Stimulated activated CD8-positive, alpha-beta memory T cell treated with anti-CD3 and anti-CD28 coated beads, Interleukin-12 subunit alpha, Interleukin-12 subunit beta, amount 100 ng/mL, for 4 hours (primary cell): Measurements from ENCODE around the gene FBXO11.
"Not testable (repeated sequence)": the region's sequence is repeated elsewhere in the genome, so short reads cannot be mapped to it uniquely, and the experiment has no call there.

Experiments used
- DNase-seq: peaks from one replicate; pipeline ENCODE4 v3.0.0-alpha.2; 2020; ENCODE audit warnings: low read depth

FBXO11 gene

GRCh38 chr2:47897883-47898731, 8.2 kb downstream of the FBXO11 start:
- DNase-seq, result no peak

DNA sequence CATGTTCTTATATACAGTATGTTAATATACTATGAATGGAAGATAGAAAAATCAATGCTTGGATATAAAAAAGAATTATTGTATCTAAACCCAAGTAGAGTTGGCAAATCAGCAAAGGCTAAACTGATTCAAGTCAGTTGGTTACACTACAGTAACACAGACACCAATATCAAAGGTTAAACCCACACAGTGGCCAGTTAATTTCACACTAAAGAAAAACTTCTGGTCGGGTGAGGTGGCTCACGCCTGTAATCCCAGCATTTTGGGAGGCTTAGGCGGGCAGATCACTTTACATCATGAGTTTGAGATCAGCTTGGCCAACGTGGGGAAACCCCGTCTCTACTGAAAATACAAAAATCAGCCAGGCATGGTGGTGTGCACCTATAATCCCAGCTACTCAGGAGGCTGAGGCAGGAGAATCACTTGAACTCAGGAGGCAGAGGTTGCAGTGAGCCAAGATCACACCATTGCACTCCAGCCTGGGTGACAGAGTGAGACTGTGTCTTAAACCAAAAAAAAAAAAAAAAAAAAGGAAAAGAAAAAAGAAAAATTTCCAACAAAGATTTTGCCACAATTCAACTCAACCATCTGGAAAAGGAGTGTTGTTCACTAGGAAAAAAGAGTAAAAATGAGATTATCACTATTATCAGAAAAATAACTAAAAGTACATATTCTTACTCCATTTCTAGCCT, 9.0 kb downstream of the FBXO11 start:
- not testable (repeated sequence) for DNase-seq

DNA sequence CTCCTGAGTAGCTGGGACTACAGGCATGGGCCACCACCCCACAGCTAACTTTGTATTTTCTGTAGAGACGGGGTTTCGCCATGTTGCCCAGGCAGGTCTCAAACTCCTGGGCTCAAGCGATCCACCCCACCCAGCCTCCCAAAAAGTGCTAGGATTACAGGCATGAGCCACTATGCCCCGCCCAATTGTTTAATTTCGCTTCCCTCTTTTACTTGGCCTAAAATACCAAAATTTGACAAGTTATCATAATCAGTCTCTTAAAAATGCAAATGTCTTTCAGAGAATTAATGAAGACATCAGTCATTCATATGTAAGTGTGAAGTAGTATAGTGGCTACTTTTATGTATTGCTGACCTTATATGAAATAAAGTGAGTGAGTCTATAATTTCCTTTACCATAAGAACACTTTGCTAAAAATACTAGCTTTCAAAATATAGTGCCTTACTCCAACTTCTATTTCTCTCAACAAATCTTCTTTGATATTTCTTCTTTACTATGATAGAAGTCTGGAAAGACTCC, 9.8 kb downstream of the FBXO11 start:
- no peak for DNase-seq

DNA sequence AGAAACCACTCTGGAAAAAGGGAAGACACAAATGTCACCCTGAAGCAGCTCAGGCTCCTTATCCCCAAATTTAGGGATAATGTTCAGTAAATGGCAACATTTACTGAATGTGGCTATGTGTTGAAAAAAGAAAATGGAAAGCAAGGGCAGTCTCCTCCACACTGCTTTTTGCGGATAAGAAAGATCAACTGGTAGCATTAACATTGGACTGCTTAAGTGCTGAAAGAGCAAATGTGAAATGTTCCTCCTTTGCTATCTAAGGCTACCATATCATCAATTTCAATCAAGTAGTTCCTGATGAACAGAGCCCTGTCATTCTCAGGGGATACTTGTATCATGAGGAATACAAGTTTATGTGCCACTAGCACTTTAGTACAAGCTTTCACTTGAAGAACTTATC, 12.5 kb downstream of the FBXO11 start:
- DNase-seq, result no peak

- DNase-seq, result no peak
Measured at GRCh38 chr2:47892338-47892730, 14.0 kb downstream of the FBXO11 start.

DNA sequence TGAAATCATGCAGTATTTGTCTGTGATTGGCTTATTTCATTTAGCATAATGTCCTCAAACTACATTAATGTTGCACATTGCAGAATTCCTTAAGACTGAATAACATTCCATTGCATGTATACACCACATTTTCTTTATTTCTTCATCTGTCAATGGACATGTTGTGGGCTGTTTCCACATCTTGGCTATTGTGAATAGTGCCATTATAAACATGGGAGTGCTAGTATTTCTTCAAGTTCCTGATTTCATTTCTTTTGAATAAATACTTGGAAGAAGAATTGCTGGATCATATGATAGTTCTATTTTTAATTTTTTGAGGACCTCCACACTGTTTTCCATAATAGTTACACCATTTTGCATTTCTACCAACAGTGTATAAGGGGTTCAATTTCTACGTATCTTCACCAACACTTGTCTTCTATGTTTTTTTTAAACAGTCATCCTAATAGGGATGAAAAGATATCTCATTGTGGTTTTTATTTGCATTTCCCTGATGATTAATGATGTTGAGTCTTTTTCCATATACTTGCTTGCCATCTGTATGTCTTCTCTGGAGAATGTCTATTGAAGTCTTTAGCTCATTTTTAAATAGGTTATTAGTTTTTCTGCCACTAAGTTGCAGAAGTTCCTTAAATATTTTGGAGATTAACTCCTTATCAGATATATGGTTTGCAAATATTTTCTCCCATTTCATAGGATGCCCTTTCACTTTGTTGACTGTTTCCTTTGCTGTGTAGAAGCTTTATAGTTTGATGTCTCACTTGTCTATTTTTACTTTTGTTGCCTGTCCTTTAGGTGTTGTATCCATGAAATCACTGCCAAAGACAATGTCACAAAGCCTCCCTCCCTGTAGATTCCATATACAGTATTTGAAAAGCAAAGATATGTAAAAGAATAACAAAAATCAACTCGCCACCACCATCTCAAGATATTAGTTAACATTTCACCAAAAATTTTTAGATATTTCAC, 14.6 kb downstream of the FBXO11 start:
- DNase-seq, result no peak

- DNase-seq, result no peak
Measured at GRCh38 chr2:47890711-47891368, 15.5 kb downstream of the FBXO11 start.

DNA sequence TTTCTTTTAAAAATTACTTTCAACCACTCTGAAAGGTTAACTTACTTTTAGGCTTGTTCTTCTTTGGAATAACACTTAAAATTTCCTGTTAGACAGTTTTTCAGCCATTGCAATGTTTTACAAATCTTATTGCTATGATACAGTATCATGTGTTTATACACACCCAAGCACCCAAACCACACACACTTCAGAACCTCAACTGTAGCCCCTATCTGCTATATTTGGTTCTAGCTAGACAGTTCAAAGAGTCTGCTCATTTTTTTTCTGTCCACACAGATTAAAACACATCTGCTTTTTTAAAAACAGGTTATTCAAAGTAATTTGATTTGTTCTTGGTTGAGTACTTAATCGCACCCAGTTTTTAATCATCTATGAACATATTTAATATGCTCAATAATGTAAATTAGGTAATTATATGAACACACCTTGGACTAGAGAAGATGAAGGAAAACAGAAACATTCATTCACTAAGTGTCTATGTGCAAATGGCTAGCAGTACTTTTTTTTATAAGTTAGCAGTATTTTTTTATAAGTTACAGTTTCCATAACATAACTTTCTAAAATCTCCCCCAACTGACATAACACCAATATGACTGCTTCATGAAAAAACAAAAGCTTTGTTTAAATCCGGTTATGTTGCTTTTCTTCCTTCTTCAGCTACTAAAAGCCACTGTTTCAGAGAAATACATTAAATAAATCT, 17.6 kb downstream of the FBXO11 start:
- no peak for DNase-seq

DNA sequence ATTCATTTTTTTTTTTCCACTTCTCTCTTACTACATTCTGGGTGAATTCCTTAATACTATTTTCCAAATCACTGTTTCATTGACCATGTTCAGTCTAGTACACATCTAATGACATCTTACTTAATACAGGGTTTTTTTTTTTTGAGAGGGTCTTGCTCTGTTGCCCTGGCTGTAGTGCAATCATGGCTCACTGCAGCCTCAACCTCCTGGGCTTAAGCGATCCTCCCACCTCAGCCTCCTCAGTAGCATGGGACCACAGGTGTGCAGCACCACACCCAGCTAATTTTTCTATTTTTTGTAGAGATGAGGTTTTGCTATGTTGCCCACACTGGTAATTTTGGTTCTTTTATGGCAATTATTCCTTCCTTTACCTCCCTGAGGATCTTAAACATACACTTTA, 29.4 kb downstream of the FBXO11 start:
- DNase-seq, result no peak

DNA sequence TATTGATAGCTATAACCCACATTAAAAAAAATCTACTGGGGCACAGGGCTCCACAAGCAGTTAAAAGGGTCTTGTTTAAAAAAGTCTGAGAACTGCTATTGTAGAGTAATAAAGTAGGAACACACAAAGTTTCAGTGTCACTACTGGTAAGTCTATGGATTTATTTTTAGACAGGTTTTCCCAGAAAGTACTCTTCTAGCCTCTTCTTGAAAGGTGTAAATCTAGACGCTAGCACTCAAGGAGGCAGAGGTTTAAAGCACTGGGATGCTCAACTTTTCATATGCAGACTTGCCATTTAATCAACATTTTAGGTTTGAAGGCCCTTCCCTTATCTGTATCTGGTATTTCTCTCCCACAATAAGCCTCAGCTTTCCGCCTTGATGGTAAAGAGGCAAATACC, 33.4 kb downstream of the FBXO11 start:
- no peak for DNase-seq

DNA sequence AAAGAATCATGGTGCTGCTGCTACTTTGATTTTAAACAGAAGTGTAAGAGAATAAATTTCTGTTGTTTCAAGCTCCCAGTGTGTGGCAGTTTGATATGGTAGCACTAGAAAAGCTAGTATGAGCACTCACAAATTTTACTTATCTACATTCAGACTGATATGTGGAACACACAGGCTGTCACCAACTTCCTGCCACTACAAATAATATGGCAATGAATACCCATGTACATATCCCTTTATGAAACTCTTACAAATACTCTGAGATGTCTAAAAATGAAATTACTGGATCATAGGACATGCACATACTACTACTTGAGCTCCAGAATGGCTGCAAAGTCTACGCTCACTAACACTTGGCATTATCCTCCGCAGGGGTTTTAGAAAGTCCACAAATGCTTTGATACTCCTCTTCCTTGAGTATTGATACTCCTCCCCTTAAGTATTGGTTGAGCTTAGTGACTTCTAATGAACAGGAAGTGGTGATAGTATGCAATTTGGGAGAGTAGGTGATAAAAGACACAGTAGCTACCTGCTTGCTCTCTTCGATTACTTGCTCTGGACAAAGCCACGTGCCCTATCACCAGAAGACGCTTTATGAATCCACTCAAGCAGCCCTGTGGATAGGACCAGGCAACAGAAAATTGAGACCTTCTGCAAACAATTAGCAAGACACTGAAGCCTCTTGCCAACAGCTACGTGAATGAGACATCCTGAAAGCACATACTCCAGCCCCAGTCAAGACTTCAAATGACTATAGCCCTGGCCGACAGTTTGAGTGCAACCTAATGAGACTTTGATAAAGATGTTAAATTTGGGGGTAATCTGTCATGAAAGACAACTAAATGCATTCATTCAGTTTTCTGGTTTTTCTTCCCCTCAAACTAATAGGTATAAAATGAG, 35.4 kb downstream of the FBXO11 start:
- no peak for DNase-seq

DNA sequence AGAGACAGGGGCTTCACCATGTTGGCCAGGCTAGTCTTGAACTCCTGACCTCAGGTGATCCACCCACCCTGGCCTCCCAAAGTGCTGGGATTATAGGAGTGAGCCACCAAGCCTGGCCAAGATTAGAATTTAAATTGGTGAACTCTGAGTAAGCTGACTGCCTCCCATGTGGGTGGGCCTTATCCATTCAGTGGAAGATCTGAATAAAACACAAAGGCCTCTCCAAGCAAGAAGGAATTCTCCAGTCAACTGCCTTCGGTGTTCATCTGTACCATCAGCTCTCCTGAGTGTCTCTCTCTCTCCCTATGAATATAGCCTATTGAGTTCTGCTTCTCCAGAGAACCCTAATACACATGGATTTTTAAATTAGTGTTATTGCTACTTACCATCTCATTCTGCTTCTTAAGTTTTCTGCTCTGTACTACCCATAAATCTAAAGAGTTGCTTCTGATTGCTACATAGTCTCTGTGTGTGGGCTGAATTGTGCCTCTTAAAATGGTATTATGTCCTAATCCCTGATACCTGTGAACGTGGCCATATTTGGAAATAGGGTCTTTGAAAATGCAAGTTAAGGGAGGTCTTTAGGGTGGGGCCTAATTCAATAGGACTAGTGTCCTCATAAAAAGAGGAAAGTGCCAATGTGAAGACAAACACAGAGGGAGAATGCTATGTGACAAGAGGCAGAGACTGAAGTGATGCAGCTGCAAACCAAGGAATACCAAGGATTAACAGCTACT, 36.3 kb downstream of the FBXO11 start:
- DNase-seq, result no peak

DNA sequence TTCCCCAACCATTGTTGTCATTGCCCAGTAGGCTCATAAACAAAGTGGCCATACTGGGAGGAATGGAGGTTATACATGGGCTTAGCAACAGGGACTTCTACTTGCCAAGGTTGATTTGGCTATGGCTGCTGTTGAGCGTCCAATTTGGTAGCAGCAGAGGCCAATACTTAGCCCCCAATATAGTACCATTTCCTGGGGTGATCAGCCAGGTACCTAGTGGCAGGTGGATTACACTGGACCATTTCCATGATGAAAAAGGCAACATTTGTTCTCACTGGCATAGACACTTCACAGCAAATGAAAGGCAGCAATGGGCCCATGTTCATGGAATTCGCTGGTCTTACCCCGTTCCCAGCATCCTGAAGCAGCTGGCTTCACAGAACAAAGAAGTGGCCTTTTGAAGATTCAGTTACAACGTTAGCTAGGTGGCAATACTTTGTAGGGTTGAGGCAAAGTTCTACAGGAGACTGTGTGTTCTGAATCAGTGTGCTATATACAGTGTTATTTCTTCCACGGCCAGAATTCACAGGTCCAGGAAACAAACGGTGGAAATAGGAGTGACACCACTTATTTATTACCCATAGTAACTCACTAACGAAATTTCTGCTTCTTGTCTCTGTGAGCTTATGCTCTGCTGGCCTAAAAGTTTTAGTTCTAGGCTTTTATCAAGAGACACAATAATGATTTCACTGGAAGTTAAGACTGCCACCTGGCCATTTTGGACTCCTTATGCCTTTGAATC, 37.5 kb downstream of the FBXO11 start:
- no peak for DNase-seq

- DNase-seq, result no peak
Measured at GRCh38 chr2:47867205-47867604, 39.1 kb downstream of the FBXO11 start.

DNA sequence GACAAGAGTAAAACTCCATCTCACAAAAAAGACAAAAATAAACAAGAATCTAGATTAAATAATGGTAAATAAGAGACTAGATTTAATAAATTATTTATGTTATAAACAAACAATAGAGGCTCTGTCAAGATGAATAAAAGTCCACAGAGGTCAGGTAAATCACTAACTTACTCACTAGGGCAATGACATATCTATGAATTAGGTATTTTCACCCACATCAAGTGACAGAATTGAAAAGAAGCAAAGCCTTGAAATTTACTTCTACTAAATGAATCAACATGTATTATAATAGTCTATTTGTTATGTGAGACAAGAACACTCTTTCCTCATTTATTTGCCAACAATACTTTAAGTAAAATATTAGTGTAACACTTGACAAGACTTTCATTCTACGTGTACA, 41.7 kb downstream of the FBXO11 start:
- DNase-seq, result no peak

GRCh38 chr2:47862949-47863348, 43.3 kb downstream of the FBXO11 start:
- no peak for DNase-seq

GRCh38 chr2:47853067-47853777, 53.1 kb downstream of the FBXO11 start:
- not testable (repeated sequence) for DNase-seq

DNA sequence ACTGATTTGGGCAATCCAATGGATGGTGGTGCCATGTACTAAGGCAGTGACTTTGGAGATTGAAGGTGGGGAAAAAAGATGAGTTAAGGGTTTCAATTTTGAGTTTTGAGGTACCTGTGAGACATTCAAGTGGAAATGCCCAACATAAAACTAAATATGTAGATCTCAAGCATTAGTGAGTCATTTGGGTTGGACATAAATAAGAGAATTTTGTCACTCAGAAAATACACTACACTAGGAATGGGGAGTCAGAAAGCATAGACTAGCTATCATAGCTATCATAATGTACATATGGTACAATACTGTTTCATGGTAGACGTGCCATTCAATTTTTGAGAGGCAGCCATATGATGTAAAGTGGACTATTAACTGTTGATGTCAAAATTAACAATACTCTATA, 56.1 kb downstream of the FBXO11 start:
- DNase-seq, result no peak
